BJ (cell line): ENCODE data around the gene TBC1D10A. TPM values are rescaled to one million over a fixed set of nuclear protein-coding genes. Genes with fewer than 3 reads are reported as not detected.

Source experiments
- CTCF ChIA-PET: fragments of 350-600 bp; formaldehyde crosslinking; extraction: SDS; loops from one replicate; lab custom pipeline; 2021; ENCODE audit warnings: antibody characterized with exemption, inconsistent platforms; lab: Yijun Ruan, JAX
- POLR2A ChIA-PET: fragments of 300-600 bp; sonication (Branson Sonifier 250); formaldehyde crosslinking; extraction: SDS; loops from one replicate; lab custom pipeline; 2021; ENCODE audit warnings: antibody characterized with exemption; lab: Charles Lee
- DNase-seq: peaks from one replicate; pipeline ENCODE4 v3.0.0-alpha.2; 2011; ENCODE audit warnings: low read depth
- H3K27me3 ChIP-seq: 2 replicates; pipeline ENCODE4 v1.6.0; 2011; ENCODE audit warnings: low read length; ENCODE audit not compliant: control insufficient read depth, insufficient read depth
- H3K36me3 ChIP-seq: 2 replicates; pipeline ENCODE4 v1.5.1; 2011; ENCODE audit warnings: low read length; ENCODE audit not compliant: control insufficient read depth, insufficient read depth
- H3K4me3 ChIP-seq: 2 replicates; pipeline ENCODE4 v1.5.1; 2011; ENCODE audit warnings: low read depth, mild to moderate bottlenecking, control low read depth, low read length
- CTCF ChIP-seq: IDR thresholded peaks from 2 replicates; pipeline ENCODE4 v1.5.1; 2011; ENCODE audit warnings: low read depth, mild to moderate bottlenecking, control low read depth, inconsistent platforms, low read length, moderate library complexity; ENCODE audit not compliant: insufficient read depth
- polyA plus RNA-seq: library from polyadenylated mRNA; depleted of rRNA; stranded (reverse); fragments of >200 nt; gene quantifications from 2 replicates; pipeline ENCODE4 v1.2.3, GENCODE V29; 2011

The TBC1D10A gene
- polyA plus RNA-seq, 1 experiment: 22.1 TPM

- peaks cover 18% of the 10 kb centered on the region for H3K36me3 ChIP-seq
- ChIA-PET POLR2A (no interaction called here), CTCF (interaction anchor here (0.6 to 10.6 kb wide), 41 partner anchors 8 to 1008 kb away, joined by 3 to 204 read pairs (median 6); partner anchors contain the start of genes CCDC157, MTFP1, RNF215 and SEC14L2)
- H3K27me3 ChIP-seq: no peaks in the 10 kb centered on the region
- TF ChIP-seq CTCF: peak; percentile 80
- H3K4me3 ChIP-seq: peak overlapping the region; percentile 71
- peak; percentile 57 for DNase-seq
Observed at GRCh38 chr22:30287648-30288418, 38.9 kb downstream of the TBC1D10A start.

- POLR2A ChIA-PET: no interaction called here
- DNase-seq: no peak
- TF ChIP-seq CTCF: peak; percentile 90
- CTCF ChIA-PET: interaction anchor here (0.6 to 10.6 kb wide), 36 partner anchors 7 to 1008 kb away, joined by 3 to 204 read pairs (median 6); partner anchors contain the start of genes CCDC157, MTFP1, RNF215 and SEC14L2
- H3K27me3 ChIP-seq: no peaks in the 10 kb centered on the region
- H3K36me3 ChIP-seq: peaks cover 15% of the 10 kb centered on the region
- H3K4me3 ChIP-seq: no peak overlapping the region
Observed at GRCh38 chr22:30286813-30287647, 39.7 kb downstream of the TBC1D10A start.

- ChIA-PET CTCF (interaction anchor here (0.7 to 10.6 kb wide), 16 partner anchors 9 to 178 kb away, joined by 3 to 204 read pairs (median 6); partner anchors contain the start of genes CCDC157, MTFP1, RNF215 and SEC14L2), POLR2A (no interaction called here)
- no peak for DNase-seq
- H3K27me3 ChIP-seq: no peaks in the 10 kb centered on the region
- no peak for TF ChIP-seq CTCF
- peaks cover 12% of the 10 kb centered on the region for H3K36me3 ChIP-seq
- H3K4me3 ChIP-seq: no peak overlapping the region
Observed at GRCh38 chr22:30286331-30286730, 40.4 kb downstream of the TBC1D10A start.

GRCh38 chr22:30285846-30286200, 40.9 kb downstream of the TBC1D10A start:
- POLR2A ChIA-PET: no interaction called here
- Histone ChIP-seq H3K27me3 (no peaks in the 10 kb centered on the region), H3K4me3 (no peak overlapping the region), H3K36me3 (peaks cover 10% of the 10 kb centered on the region)
- TF ChIP-seq CTCF: no peak
- CTCF ChIA-PET: interaction anchor here (0.7 to 10.6 kb wide), 15 partner anchors 8 to 178 kb away, joined by 3 to 204 read pairs (median 6); partner anchors contain the start of genes CCDC157, MTFP1, RNF215 and SEC14L2
- DNase-seq: no peak
